Endodermal cell (in vitro differentiated cells): ENCODE results near the gene TEN1. TPM values are rescaled to one million over a fixed set of nuclear protein-coding genes. Genes with fewer than 3 reads are reported as not detected.

Experiments
- DNase-seq: peaks from one replicate; pipeline ENCODE4 v3.0.0-alpha.2; 2017
- H3K27ac ChIP-seq: 2 replicates; pipeline ENCODE4 v1.5.1; 2013; ENCODE audit warnings: mild to moderate bottlenecking, low read depth, low read length, moderate library complexity
- H3K27me3 ChIP-seq: 2 replicates; pipeline ENCODE4 v1.6.1; 2013; ENCODE audit warnings: mild to moderate bottlenecking, low read length, moderate library complexity; ENCODE audit not compliant: insufficient read depth, control insufficient read depth, poor library complexity, severe bottlenecking
- H3K36me3 ChIP-seq: 2 replicates; pipeline ENCODE4 v1.7.0; 2013; ENCODE audit warnings: mild to moderate bottlenecking, low read length, moderate library complexity; ENCODE audit not compliant: control insufficient read depth, insufficient read depth
- H3K4me1 ChIP-seq: one replicate; pipeline ENCODE4 v1.7.0; 2013; ENCODE audit warnings: low read length; ENCODE audit not compliant: control insufficient read depth, insufficient read depth
- H3K4me3 ChIP-seq: 2 replicates; pipeline ENCODE4 v1.5.1; 2013; ENCODE audit warnings: mild to moderate bottlenecking, low read length, moderate library complexity
- H3K9ac ChIP-seq: 2 replicates; pipeline ENCODE4 v1.6.1; 2013; ENCODE audit warnings: mild to moderate bottlenecking, low read length, moderate library complexity; ENCODE audit not compliant: poor library complexity, severe bottlenecking; ENCODE audit errors: extremely low read depth
- H3K9me3 ChIP-seq: 2 replicates; pipeline ENCODE4 v1.6.1; 2013; ENCODE audit warnings: mild to moderate bottlenecking, low read length, moderate library complexity; ENCODE audit not compliant: control insufficient read depth
- H3K27ac Mint-ChIP-seq: 2 replicates; pipeline ENCODE4 v1.8.0; 2020; ENCODE audit warnings: mixed read lengths
- H3K27me3 Mint-ChIP-seq: 2 replicates; pipeline ENCODE4 v1.8.0; 2021; ENCODE audit warnings: mild to moderate bottlenecking, mixed read lengths; ENCODE audit not compliant: insufficient read depth
- H3K36me3 Mint-ChIP-seq: 2 replicates; pipeline ENCODE4 v1.8.0; 2020; ENCODE audit warnings: low read depth, mixed read lengths
- H3K4me1 Mint-ChIP-seq: 2 replicates; pipeline ENCODE4 v1.8.0; 2020; ENCODE audit warnings: mixed read lengths
- H3K4me3 Mint-ChIP-seq: 2 replicates; pipeline ENCODE4 v1.8.0; 2020; ENCODE audit warnings: mild to moderate bottlenecking, moderate library complexity, mixed read lengths
- H3K9me3 Mint-ChIP-seq: 2 replicates; pipeline ENCODE4 v1.8.0; 2020; ENCODE audit warnings: mild to moderate bottlenecking, mixed read lengths
- WGBS, 2 experiments: methylation state at CpG; one replicate each; pipeline versions ENCODE4 v1.1.5 to v1.1.7; 2013; ENCODE audit warnings: missing lambda C conversion rate in 2 of 2, mixed read lengths in 1 of 2; ENCODE audit not compliant: insufficient coverage in 1 of 2, insufficient read length in 1 of 2; 5-methylcytosine and 5-hydroxymethylcytosine counted together
- total RNA-seq, 2 donors: library from RNA; stranded (reverse); fragmentation: NEBNext Ultra II Directional in 1 of 2; extraction: Animal tissue kit (Norgen Biotek cat#: 25700) in 1 of 2; gene quantifications; 2 replicates in 1 of 2; 3 replicates in 1 of 2; pipeline ENCODE4 v1.2.1, GENCODE V29; 2021
- TF ChIP-seq, protein P1 (sequence below): fragments of 200-600 bp; sonication (generic); conservative IDR thresholded peaks from 2 replicates; pipeline ENCODE4 v1.5.0; 2021; ENCODE audit warnings: antibody characterized with exemption, mild to moderate bottlenecking

Gene TEN1
- total RNA-seq, 2 donors from 2014 or later, result 12.1 to 15.3 TPM

- Histone ChIP-seq H3K9ac (no peak overlapping the region), H3K4me3 (no peak overlapping the region), H3K27me3 (no peaks in the 10 kb centered on the region), H3K4me1 (no peaks in the 10 kb centered on the region), H3K27ac (no peak overlapping the region), H3K9me3 (no peaks in the 10 kb centered on the region), H3K36me3 (peaks cover 71% of the 10 kb centered on the region)
- TF ChIP-seq, protein P1, sequence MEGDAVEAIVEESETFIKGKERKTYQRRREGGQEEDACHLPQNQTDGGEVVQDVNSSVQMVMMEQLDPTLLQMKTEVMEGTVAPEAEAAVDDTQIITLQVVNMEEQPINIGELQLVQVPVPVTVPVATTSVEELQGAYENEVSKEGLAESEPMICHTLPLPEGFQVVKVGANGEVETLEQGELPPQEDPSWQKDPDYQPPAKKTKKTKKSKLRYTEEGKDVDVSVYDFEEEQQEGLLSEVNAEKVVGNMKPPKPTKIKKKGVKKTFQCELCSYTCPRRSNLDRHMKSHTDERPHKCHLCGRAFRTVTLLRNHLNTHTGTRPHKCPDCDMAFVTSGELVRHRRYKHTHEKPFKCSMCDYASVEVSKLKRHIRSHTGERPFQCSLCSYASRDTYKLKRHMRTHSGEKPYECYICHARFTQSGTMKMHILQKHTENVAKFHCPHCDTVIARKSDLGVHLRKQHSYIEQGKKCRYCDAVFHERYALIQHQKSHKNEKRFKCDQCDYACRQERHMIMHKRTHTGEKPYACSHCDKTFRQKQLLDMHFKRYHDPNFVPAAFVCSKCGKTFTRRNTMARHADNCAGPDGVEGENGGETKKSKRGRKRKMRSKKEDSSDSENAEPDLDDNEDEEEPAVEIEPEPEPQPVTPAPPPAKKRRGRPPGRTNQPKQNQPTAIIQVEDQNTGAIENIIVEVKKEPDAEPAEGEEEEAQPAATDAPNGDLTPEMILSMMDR, result no peak
- Mint-ChIP-seq H3K9me3 (no peaks in the 10 kb centered on the region), H3K4me3 (no peak overlapping the region), H3K4me1 (peaks cover 8% of the 10 kb centered on the region), H3K27ac (no peak overlapping the region), H3K27me3 (no peaks in the 10 kb centered on the region), H3K36me3 (peaks cover 50% of the 10 kb centered on the region)
- 94 to 100% methylated on average over 1 of the region's 2 CpGs for WGBS, 2 experiments
- no peak for DNase-seq
These were observed 33.8 kb upstream of the TEN1 start for GRCh38 chr17:75945211-75945610.

DNA sequence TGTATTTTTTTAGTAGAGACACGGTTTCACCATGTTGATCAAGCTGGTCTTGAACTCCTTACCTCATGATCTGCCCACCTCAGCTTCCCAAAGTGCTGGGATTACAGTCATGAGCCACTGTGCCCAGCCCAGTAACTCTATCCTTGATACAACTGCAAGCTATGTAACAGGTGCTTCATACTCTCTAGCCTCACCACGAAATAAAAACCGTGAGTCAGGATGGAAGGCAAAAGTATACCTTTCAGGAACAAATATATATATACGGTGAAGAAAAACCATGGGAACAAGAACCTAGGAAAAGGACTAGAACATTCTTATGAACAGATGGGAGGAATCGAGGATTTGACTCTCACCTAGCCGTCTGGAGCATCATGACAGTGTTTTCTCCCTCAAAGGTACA is 28.6 kb upstream of the TEN1 start:
- Histone ChIP-seq H3K27ac (no peak overlapping the region), H3K36me3 (peaks cover 82% of the 10 kb centered on the region), H3K9me3 (no peaks in the 10 kb centered on the region), H3K9ac (no peak overlapping the region), H3K4me3 (no peak overlapping the region), H3K4me1 (no peaks in the 10 kb centered on the region), H3K27me3 (no peaks in the 10 kb centered on the region)
- Mint-ChIP-seq H3K4me3 (no peak overlapping the region), H3K27ac (no peak overlapping the region), H3K4me1 (no peaks in the 10 kb centered on the region), H3K36me3 (peaks cover 70% of the 10 kb centered on the region), H3K27me3 (no peaks in the 10 kb centered on the region), H3K9me3 (no peaks in the 10 kb centered on the region)
- 90 to 95% methylated on average over 4 to 6 of the region's 6 CpGs for WGBS, 2 experiments
- TF ChIP-seq, protein P1, result no peak
- DNase-seq, result no peak

GRCh38 chr17:75950855-75951554 is 28.0 kb upstream of the TEN1 start:
- H3K27me3 ChIP-seq, result no peaks in the 10 kb centered on the region
- H3K9me3 ChIP-seq, result no peaks in the 10 kb centered on the region
- H3K27ac ChIP-seq, result no peak overlapping the region
- H3K4me3 ChIP-seq, result no peak overlapping the region
- Mint-ChIP-seq H3K4me3 (no peak overlapping the region), H3K36me3 (peaks cover 72% of the 10 kb centered on the region), H3K9me3 (no peaks in the 10 kb centered on the region), H3K4me1 (no peaks in the 10 kb centered on the region), H3K27me3 (no peaks in the 10 kb centered on the region), H3K27ac (no peak overlapping the region)
- DNase-seq, result no peak
- TF ChIP-seq, protein P1, result no peak
- H3K4me1 ChIP-seq, result no peaks in the 10 kb centered on the region
- 96 to 100% methylated on average over 7 to 8 of the region's 8 CpGs for WGBS, 2 experiments
- no peak overlapping the region for H3K9ac ChIP-seq
- peaks cover 82% of the 10 kb centered on the region for H3K36me3 ChIP-seq
